ENCODE measurements around the gene NCR1.

Gene NCR1

DNA sequence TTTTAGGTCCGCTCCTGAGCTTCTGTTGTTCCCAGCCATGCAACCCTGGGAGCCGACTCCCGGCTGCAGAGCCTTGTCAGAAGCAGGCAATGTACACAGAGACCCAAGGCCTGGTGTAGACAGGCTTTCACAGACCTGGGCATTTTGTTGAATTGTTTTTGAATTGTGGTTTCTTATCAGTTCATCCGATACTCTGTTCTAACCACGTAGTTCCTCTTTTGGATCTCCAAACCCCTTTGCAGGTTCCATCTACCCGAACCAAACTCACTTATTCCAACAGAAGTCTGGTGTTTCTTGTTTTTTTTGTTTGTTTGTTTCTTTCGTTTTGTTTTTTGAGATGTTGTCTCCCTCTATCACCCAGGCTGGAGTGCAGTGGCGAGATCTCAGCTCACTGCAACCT lies 53.9 kb downstream of the NCR1 start:
- Histone ChIP-seq H3K36me3 (no peaks in the 10 kb centered on the region), H3K9me3 (no peaks in the 10 kb centered on the region), H3K4me3 (ENCODE audit: low read depth in 1 of 2, low read length in 1 of 2) (no peak overlapping the region), H3K27ac (no peak overlapping the region), H3K4me1 (ENCODE audit: control insufficient read depth in 1 of 2, insufficient read depth in 1 of 2, low read depth in 1 of 2, low read length in 1 of 2) (no peaks in the 10 kb centered on the region), H3K27me3 (peaks cover 47% of the 10 kb centered on the region)
- TF ChIP-seq, protein P1, sequence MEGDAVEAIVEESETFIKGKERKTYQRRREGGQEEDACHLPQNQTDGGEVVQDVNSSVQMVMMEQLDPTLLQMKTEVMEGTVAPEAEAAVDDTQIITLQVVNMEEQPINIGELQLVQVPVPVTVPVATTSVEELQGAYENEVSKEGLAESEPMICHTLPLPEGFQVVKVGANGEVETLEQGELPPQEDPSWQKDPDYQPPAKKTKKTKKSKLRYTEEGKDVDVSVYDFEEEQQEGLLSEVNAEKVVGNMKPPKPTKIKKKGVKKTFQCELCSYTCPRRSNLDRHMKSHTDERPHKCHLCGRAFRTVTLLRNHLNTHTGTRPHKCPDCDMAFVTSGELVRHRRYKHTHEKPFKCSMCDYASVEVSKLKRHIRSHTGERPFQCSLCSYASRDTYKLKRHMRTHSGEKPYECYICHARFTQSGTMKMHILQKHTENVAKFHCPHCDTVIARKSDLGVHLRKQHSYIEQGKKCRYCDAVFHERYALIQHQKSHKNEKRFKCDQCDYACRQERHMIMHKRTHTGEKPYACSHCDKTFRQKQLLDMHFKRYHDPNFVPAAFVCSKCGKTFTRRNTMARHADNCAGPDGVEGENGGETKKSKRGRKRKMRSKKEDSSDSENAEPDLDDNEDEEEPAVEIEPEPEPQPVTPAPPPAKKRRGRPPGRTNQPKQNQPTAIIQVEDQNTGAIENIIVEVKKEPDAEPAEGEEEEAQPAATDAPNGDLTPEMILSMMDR (IDR thresholded peaks at IDR 0.05), result no peak

Data from neutrophil (primary cell).